Smooth muscle cell (in vitro differentiated cells): ENCODE data around the gene CSF1. TPM values are rescaled to one million over a fixed set of nuclear protein-coding genes. Genes with fewer than 3 reads are reported as not detected.

Experiments
- DNase-seq: peaks from one replicate; lab custom pipeline; 2025; ENCODE audit not compliant: unreplicated experiment; lab: John Stamatoyannopoulos, UW
- H2AFZ ChIP-seq: fragments of 200-600 bp; sonication (generic); 2 replicates; pipeline ENCODE4 v1.6.0; 2016; ENCODE audit warnings: antibody characterized with exemption, low read depth, mild to moderate bottlenecking
- H3F3A ChIP-seq: fragments of 200-600 bp; sonication (generic); 2 replicates; pipeline ENCODE4 v1.6.0; 2017; ENCODE audit warnings: antibody characterized with exemption, low read depth
- H3K27ac ChIP-seq: fragments of 200-600 bp; sonication (generic); 2 replicates; pipeline ENCODE4 v1.5.1; 2016; ENCODE audit warnings: low read depth, mild to moderate bottlenecking
- H3K27me3 ChIP-seq: fragments of 200-600 bp; sonication (generic); 2 replicates; pipeline ENCODE4 v1.6.1; 2016; ENCODE audit warnings: low read depth, mild to moderate bottlenecking
- H3K36me3 ChIP-seq: fragments of 200-600 bp; sonication (generic); 2 replicates; pipeline ENCODE4 v1.5.1; 2016; ENCODE audit warnings: low read depth
- H3K4me1 ChIP-seq: fragments of 200-600 bp; sonication (generic); 2 replicates; pipeline ENCODE4 v1.5.1; 2016; ENCODE audit warnings: low read depth
- H3K4me2 ChIP-seq: fragments of 200-600 bp; sonication (generic); 2 replicates; pipeline ENCODE4 v1.6.0; 2016; ENCODE audit warnings: mild to moderate bottlenecking
- H3K4me3 ChIP-seq: fragments of 200-600 bp; sonication (generic); 2 replicates; pipeline ENCODE4 v1.5.1; 2016; ENCODE audit warnings: mild to moderate bottlenecking
- H3K79me2 ChIP-seq: fragments of 200-600 bp; sonication (generic); 2 replicates; pipeline ENCODE4 v1.6.0; 2016; ENCODE audit warnings: low read depth, mild to moderate bottlenecking
- H3K9ac ChIP-seq: fragments of 200-600 bp; sonication (generic); 2 replicates; pipeline ENCODE4 v1.6.0; 2016; ENCODE audit warnings: low read depth
- H3K9me3 ChIP-seq: fragments of 200-600 bp; sonication (generic); replicated peaks from 2 replicates; pipeline ENCODE4 v1.5.1; 2016; ENCODE audit warnings: low read depth
- H4K20me1 ChIP-seq: fragments of 200-600 bp; sonication (generic); 2 replicates; pipeline ENCODE4 v1.6.0; 2016; ENCODE audit warnings: low read depth
- CTCF ChIP-seq: fragments of 200-600 bp; sonication (generic); IDR thresholded peaks from 2 replicates; pipeline ENCODE4 v1.5.1; 2017; ENCODE audit warnings: borderline replicate concordance, mild to moderate bottlenecking, antibody characterized with exemption; ENCODE audit not compliant: insufficient read depth, poor library complexity, severe bottlenecking
- WGBS: methylation state at CpG from one replicate; pipeline ENCODE4 v1.1.7; 2016; ENCODE audit warnings: low lambda C conversion rate; 5-methylcytosine and 5-hydroxymethylcytosine counted together
- polyA plus RNA-seq: library from polyadenylated mRNA; unstranded; fragments of >200 nt; fragmentation: Nextera tagmentation; extraction: Ambion mirVana; gene quantifications from 2 replicates; pipeline ENCODE4 v1.2.1, GENCODE V29; 2016
- total RNA-seq: library from RNA; depleted of rRNA; stranded (reverse); fragments of >200 nt; gene quantifications from 2 replicates; pipeline ENCODE4 v1.2.3, GENCODE V29; 2014

Gene CSF1
- total and polyA plus RNA-seq, 2 experiments from 2014 or later = 22.4 to 30.9 TPM

GRCh38 chr1:109892561-109893368 lies 17.9 kb upstream of the CSF1 start:
- Histone ChIP-seq H3K4me2 (peak overlapping the region; percentile 35), H3K27ac (peak overlapping the region; percentile 7), H3K27me3 (no peaks in the 10 kb centered on the region), H3F3A (no peaks in the 10 kb centered on the region), H3K9me3 (no peaks in the 10 kb centered on the region), H3K9ac (peak overlapping the region; percentile 22), H3K4me3 (no peak overlapping the region), H3K4me1 (peaks cover 10% of the 10 kb centered on the region), H3K36me3 (no peaks in the 10 kb centered on the region), H3K79me2 (no peaks in the 10 kb centered on the region), H4K20me1 (no peaks in the 10 kb centered on the region), H2AFZ (peak overlapping the region; percentile 36)
- WGBS = 72% methylated on average over 10 of the region's 10 CpGs
- TF ChIP-seq CTCF = no peak
- DNase-seq = no peak

GRCh38 chr1:109893532-109894171 lies 17.0 kb upstream of the CSF1 start:
- WGBS = 97% methylated on average over 7 of the region's 7 CpGs
- H3K9me3 ChIP-seq = no peaks in the 10 kb centered on the region
- H3K27me3 ChIP-seq = no peaks in the 10 kb centered on the region
- H3K36me3 ChIP-seq = no peaks in the 10 kb centered on the region
- H3F3A ChIP-seq = no peaks in the 10 kb centered on the region
- peak overlapping the region; percentile 35 for H3K4me2 ChIP-seq
- H3K27ac ChIP-seq = peak overlapping the region; percentile 7
- H3K4me1 ChIP-seq = peaks cover 10% of the 10 kb centered on the region
- H2AFZ ChIP-seq = peak overlapping the region; percentile 36
- H3K79me2 ChIP-seq = no peaks in the 10 kb centered on the region
- TF ChIP-seq CTCF = no peak
- no peaks in the 10 kb centered on the region for H4K20me1 ChIP-seq
- no peak for DNase-seq
- H3K4me3 ChIP-seq = no peak overlapping the region
- H3K9ac ChIP-seq = no peak overlapping the region

GRCh38 chr1:109894823-109895719 lies 15.6 kb upstream of the CSF1 start:
- H3K4me3 ChIP-seq = no peak overlapping the region
- H3K9me3 ChIP-seq = no peaks in the 10 kb centered on the region
- H3F3A ChIP-seq = no peaks in the 10 kb centered on the region
- WGBS = 92% methylated on average over 8 of the region's 8 CpGs
- no peaks in the 10 kb centered on the region for H3K27me3 ChIP-seq
- H3K4me2 ChIP-seq = no peak overlapping the region
- H3K36me3 ChIP-seq = no peaks in the 10 kb centered on the region
- no peak overlapping the region for H2AFZ ChIP-seq
- no peak for TF ChIP-seq CTCF
- H4K20me1 ChIP-seq = no peaks in the 10 kb centered on the region
- no peak overlapping the region for H3K27ac ChIP-seq
- H3K79me2 ChIP-seq = no peaks in the 10 kb centered on the region
- DNase-seq = no peak
- peaks cover 10% of the 10 kb centered on the region for H3K4me1 ChIP-seq
- no peak overlapping the region for H3K9ac ChIP-seq
